ENCODE results near the gene APBA1. TPM values are rescaled to one million over a fixed set of nuclear protein-coding genes. Genes with fewer than 3 reads are reported as not detected.

APBA1 gene
- total and polyA plus RNA-seq, 2 of the 4 experiments (the other 2 are of a cell fraction): 3.8 to 5.1 TPM

GRCh38 chr9:69444791-69445190 is 227.4 kb downstream of the APBA1 start:
- ATAC-seq (ENCODE audit: low read depth): no peak
- H2BK15ac ChIP-seq (ENCODE audit: low read depth, low read length): no peak overlapping the region
- H2AK9ac ChIP-seq (replicated peaks; ENCODE audit: low read depth, low read length, poor library complexity): no peak overlapping the region
- in situ Hi-C loops (cut with MboI; ENCODE audit: low sequenced_read_pairs): no loop called here
- H3K23ac ChIP-seq (ENCODE audit: low read depth, low read length): no peak overlapping the region
- H4K8ac ChIP-seq (ENCODE audit: low read depth in 2 of 2, low read length in 2 of 2): no peak overlapping the region
- no peaks in the 10 kb centered on the region for H3K79me1 ChIP-seq (ENCODE audit: low read depth in 1 of 2, low read length in 2 of 2)
- TF ChIP-seq POLR2A (IDR thresholded peaks at IDR 0.05; ENCODE audit: low read depth, low read length): no peak
- no peak for TF ChIP-seq RCOR1 (IDR thresholded peaks at IDR 0.05; ENCODE audit: insufficient replicate concordance, low read length)
- TF ChIP-seq MAFK (IDR thresholded peaks at IDR 0.05; ENCODE audit: low read depth, low read length): no peak
- no peak for TF ChIP-seq USF2 (IDR thresholded peaks at IDR 0.05; ENCODE audit: low read depth, low read length)
- TF ChIP-seq, protein P1, sequence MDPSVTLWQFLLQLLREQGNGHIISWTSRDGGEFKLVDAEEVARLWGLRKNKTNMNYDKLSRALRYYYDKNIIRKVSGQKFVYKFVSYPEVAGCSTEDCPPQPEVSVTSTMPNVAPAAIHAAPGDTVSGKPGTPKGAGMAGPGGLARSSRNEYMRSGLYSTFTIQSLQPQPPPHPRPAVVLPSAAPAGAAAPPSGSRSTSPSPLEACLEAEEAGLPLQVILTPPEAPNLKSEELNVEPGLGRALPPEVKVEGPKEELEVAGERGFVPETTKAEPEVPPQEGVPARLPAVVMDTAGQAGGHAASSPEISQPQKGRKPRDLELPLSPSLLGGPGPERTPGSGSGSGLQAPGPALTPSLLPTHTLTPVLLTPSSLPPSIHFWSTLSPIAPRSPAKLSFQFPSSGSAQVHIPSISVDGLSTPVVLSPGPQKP (IDR thresholded peaks at IDR 0.05; ENCODE audit: borderline replicate concordance, low read depth, low read length): no peak
- no peak for TF ChIP-seq MXI1 (IDR thresholded peaks at IDR 0.05; ENCODE audit: borderline replicate concordance, low read depth, low read length)
- no peak overlapping the region for H2BK5ac ChIP-seq (ENCODE audit: low read depth, low read length, poor library complexity, severe bottlenecking)
- no CpG with 5 or more reads among the region's 4 CpGs for WGBS, 2 experiments (ENCODE audit: extremely low coverage in 2 of 2, insufficient read length in 1 of 2)
- no peak overlapping the region for H2BK120ac ChIP-seq (ENCODE audit: low read depth, low read length)
- H2AFZ ChIP-seq (replicated peaks; ENCODE audit: low read length, poor library complexity): no peak overlapping the region
- no peak overlapping the region for H3K9ac ChIP-seq (ENCODE audit: low read depth, low read length)
- H3K4me3 ChIP-seq (ENCODE audit: insufficient read depth, low read depth, low read length): no peak overlapping the region
- H3K9me3 ChIP-seq (ENCODE audit: control insufficient read depth, insufficient read depth, low read length): no peaks in the 10 kb centered on the region
- no peak overlapping the region for H3K18ac ChIP-seq (ENCODE audit: low read depth, low read length)
- no peaks in the 10 kb centered on the region for H3K4me1 ChIP-seq (ENCODE audit: control insufficient read depth, insufficient read depth, low read length)
- H3K27me3 ChIP-seq (ENCODE audit: control insufficient read depth, insufficient read depth, low read length): no peaks in the 10 kb centered on the region
- no peak for DNase-seq
- no peak overlapping the region for H4K5ac ChIP-seq (ENCODE audit: low read depth, low read length)
- H3K36me3 ChIP-seq (ENCODE audit: control insufficient read depth, insufficient read depth, low read length): peaks cover 1% of the 10 kb centered on the region
- H4K91ac ChIP-seq (ENCODE audit: insufficient read depth, low read depth, low read length): no peak overlapping the region
- intact Hi-C loops (cut with micrococcal nuclease): no loop called here
- H2AK5ac ChIP-seq (ENCODE audit: low read depth, low read length): no peak overlapping the region
- ChIA-PET POLR2A (ENCODE audit: unreplicated experiment) (no interaction called here), CTCF (no interaction called here)
- dilution Hi-C loops (cut with HindIII; ENCODE audit: low sequenced_read_pairs, unreplicated experiment): no loop called here
- no peak overlapping the region for H3K4me2 ChIP-seq (ENCODE audit: low read depth, low read length)
- no peak overlapping the region for H3K27ac ChIP-seq (ENCODE audit: insufficient read depth, low read length)
- H3K4ac ChIP-seq (ENCODE audit: low read depth, low read length): no peak overlapping the region
- H3K9me1 ChIP-seq (ENCODE audit: insufficient read depth, low read length): peaks cover 7% of the 10 kb centered on the region; the same call in 1 of the 2 replicates
- H3K56ac ChIP-seq (ENCODE audit: extremely low read depth, insufficient read depth, low read length): no peak overlapping the region
- no peak overlapping the region for H2BK20ac ChIP-seq (ENCODE audit: low read depth, low read length)
- BruUV-seq (replicated peaks): no TSS peak
- H4K20me1 ChIP-seq (ENCODE audit: insufficient read depth, low read length): no peaks in the 10 kb centered on the region
- no peak overlapping the region for H3K14ac ChIP-seq (replicated peaks; ENCODE audit: low read depth, low read length)

All from IMR-90 (cell line).